Testis (tissue), 2 donors: ENCODE results near the gene GCLM.

Experiments used
- CTCF ChIP-seq, 3 experiments: fragments of 450-650 bp in 2 of 3; fragments of 200-600 bp in 1 of 3; sonication (generic) in 1 of 3; IDR thresholded peaks; one replicate each; pipeline ENCODE4 v1.5.1; 2016 to 2019; ENCODE audit warnings: antibody characterized with exemption in 3 of 3, mild to moderate bottlenecking in 2 of 3, moderate library complexity in 1 of 3
- POLR2A ChIP-seq: fragments of 450-650 bp; IDR thresholded peaks from one replicate; pipeline ENCODE4 v1.6.1; 2017; ENCODE audit warnings: antibody characterized with exemption, mild to moderate bottlenecking, moderate library complexity

GRCh38 chr1:93958032-93958725, 48.9 kb upstream of the GCLM start:
- TF ChIP-seq CTCF (IDR thresholded peaks at IDR 0.05): no peak
- TF ChIP-seq POLR2A: no peak
